GM10266 (cell line): Measurements from ENCODE around the gene CS.
"Not testable (repeated sequence)": the region's sequence is repeated elsewhere in the genome, so short reads cannot be mapped to it uniquely, and the experiment has no call there.

Experiments
- DNase-seq: peaks from one replicate; pipeline ENCODE4 v3.0.0; 2012; ENCODE audit errors: extremely low spot score
- TF ChIP-seq, protein P1 (sequence below): IDR thresholded peaks from 2 replicates; pipeline ENCODE4 v1.5.1; 2012; ENCODE audit warnings: mild to moderate bottlenecking, low read depth; ENCODE audit not compliant: control insufficient read depth, insufficient read depth; ENCODE audit errors: missing control alignments

Gene CS

GRCh38 chr12:56337753-56338251 lies 37.7 kb upstream of the CS start:
- TF ChIP-seq, protein P1, sequence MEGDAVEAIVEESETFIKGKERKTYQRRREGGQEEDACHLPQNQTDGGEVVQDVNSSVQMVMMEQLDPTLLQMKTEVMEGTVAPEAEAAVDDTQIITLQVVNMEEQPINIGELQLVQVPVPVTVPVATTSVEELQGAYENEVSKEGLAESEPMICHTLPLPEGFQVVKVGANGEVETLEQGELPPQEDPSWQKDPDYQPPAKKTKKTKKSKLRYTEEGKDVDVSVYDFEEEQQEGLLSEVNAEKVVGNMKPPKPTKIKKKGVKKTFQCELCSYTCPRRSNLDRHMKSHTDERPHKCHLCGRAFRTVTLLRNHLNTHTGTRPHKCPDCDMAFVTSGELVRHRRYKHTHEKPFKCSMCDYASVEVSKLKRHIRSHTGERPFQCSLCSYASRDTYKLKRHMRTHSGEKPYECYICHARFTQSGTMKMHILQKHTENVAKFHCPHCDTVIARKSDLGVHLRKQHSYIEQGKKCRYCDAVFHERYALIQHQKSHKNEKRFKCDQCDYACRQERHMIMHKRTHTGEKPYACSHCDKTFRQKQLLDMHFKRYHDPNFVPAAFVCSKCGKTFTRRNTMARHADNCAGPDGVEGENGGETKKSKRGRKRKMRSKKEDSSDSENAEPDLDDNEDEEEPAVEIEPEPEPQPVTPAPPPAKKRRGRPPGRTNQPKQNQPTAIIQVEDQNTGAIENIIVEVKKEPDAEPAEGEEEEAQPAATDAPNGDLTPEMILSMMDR, result no peak
- DNase-seq, result no peak

DNA sequence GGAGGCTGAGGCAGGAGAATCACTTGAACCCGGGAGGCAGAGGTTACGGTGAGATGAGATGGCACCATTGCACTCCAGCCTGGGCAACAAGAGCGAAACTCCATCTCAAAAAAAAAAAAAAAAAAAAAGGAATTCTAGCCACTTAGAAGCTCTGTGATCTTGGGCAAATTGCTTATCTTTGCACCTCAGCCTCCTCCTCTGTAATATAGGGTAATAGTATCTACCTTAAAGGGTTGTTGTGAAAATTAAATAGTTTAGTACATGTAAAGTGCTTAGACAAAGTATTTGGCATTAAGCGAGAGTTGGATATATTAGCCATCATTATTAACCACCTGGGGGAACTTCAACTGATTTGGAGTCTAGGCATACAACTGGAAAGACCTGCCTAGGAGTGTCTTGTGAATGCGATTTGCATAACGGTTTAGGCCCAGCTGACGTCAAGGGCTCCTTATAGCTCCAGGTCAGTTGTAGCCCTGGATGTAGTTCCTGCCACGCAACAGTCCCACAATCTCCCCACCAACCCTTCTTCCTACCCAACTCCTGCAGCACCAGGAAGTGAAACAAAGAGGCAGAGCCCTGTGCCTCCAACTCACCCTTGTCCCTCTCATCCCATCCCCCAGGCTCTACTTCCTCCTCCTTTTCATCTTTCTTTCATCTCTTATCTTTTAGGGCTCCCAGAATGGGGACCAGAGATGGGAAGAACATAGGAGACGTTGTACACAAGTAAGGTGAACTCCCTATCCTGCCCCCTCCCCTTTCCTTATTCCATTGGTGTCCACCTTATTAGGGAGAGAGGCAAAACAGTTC lies 36.4 kb upstream of the CS start:
- TF ChIP-seq, protein P1, result no peak
- peak; percentile 30 for DNase-seq

DNA sequence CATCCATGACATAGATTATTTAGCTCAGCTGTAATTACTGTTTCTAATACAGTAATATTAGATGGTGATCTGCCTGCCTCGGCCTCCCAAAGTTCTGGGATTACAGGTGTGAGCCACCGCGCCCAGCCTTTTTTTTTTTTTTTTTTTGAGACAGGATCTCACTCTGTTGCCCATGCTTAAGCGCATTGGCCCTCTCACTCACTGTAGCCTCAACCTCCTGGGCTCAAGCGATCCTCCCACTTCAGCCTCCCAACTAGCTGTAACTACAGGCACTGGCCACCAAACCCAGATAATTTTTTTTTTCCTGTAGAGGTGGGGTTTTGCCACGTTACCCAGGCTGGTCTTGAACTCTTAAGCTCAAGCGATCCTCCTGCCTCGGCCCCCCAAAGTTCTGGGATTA lies 35.4 kb upstream of the CS start:
- DNase-seq, result not testable (repeated sequence)

- DNase-seq, result no peak
- TF ChIP-seq, protein P1, result no peak
Observed at GRCh38 chr12:56334490-56334793, 34.3 kb upstream of the CS start.

DNA sequence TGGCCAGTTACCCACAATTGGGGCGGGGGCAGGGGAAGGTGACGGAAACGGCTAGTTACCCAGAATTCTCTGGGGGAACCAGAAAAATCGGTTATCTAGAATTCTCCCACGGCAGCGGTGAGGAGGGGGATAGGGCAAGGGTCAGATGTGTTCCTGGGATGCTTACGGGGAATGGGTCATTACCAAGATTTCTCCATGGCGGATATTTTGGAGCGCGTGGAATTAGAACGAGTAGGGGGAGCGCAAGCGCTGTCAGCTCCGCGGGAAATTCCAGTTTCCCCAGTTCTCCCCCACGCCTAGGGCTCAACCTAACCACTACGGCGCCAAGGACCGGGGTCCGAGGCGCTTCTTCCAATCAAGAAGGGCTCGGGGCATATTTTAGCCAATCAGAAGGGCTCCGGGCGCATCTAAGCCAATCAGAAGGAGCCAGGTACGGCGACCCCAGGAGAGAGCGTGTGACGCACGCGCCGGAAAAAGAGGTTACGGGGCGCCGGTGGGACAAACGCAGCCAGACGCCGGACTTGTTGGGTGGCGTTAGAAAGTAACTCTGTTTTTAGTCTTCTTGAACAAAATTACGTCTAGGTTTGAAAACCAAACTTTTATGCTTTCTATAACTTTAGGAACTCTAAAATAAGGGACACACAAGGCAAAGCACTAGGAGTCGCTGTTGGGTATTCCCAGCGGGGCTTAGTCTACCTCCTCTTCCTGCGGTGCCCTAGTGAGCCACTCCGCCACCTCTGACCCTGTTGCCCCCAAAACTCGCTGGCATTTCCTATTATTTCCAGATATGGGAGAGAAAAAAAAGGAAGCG lies 33.8 kb upstream of the CS start, which contains the start of gene PAN2:
Gene PAN2 (minus strand): TSS at position 322 of the 811 bp plus-strand sequence. CDS start 906 bp downstream, outside the sequence.
- TF ChIP-seq, protein P1, result peak; percentile 35
- DNase-seq, result peak; percentile 95

- TF ChIP-seq, protein P1, result no peak
Observed at GRCh38 chr12:56333197-56333678, 33.1 kb upstream of the CS start.

GRCh38 chr12:56332512-56333196 lies 32.5 kb upstream of the CS start:
- DNase-seq, result no peak

More at GRCh38 chr12:56333197-56333678, 33.1 kb upstream of the CS start:
- DNase-seq, result peak; percentile 18

More at GRCh38 chr12:56332512-56333196, 32.5 kb upstream of the CS start:
- TF ChIP-seq, protein P1, result no peak
